ENCODE measurements around the gene EZH1. TPM values are rescaled to one million over a fixed set of nuclear protein-coding genes. Genes with fewer than 3 reads are reported as not detected.
A peak's percentile ranks its signal among the peaks of the same experiment; 100 is the strongest.

Gene EZH1
- total and polyA plus RNA-seq, 10 of the 15 experiments (the other 5 are each of a cell fraction or from before 2014, with no cell fraction given) = 6.1 to 43.3 (median 16.8) TPM

DNA sequence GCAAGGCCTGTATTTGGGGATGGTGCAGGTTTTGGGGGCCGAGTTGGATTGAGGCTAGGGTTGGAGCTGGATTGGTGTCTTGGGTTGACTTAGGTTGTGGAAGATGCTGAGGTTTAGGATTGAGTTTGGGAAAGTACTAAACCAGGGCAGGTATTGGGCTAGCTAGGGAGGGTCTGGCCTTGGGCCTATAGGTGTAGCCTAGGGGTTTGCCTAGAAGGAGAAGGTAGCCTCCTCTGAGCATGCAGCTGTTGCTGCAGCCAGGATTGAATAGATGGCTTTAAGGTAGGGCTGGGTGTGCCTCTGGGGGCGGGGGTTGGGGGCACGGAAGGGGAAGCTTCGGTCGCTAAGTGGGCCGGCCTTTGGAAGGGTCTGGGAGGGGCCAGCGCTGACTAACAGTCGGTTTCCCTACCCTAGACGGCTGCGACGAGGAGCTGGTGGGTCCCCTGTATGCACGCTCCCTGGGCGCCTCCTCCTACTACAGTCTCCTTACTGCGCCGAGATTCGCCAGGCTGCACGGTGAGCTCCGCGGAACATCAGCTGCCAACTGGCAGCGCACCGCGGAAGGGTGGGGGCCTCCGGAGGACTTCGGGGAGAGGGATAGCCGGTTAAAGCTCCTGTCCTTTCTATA is 61.3 kb downstream of the EZH1 start:
- ChIA-PET CTCF (interaction anchor here (0.6 to 3.3 kb wide), 16 partner anchors 10 to 325 kb away, joined by 3 to 32 read pairs (median 4); partner anchors contain the start of genes BECN1, PSMC3IP and VPS25), POLR2A (interaction anchor here (0.9 to 2.0 kb wide), 16 partner anchors 9 to 116 kb away, joined by 3 to 12 read pairs (median 6); partner anchors contain the start of genes RETREG3 and TUBG1), RAD21 (ENCODE audit: unreplicated experiment) (interaction anchor here (0.7 to 2.4 kb wide), 15 partner anchors 9 to 141 kb away, joined by 3 to 32 read pairs (median 6); partner anchors contain the start of genes BECN1, PSMC3IP and RAMP2), SMC1A (ENCODE audit: uncharacterized antibody, unreplicated experiment) (interaction anchor here (0.6 to 1.9 kb wide), 12 partner anchors 20 to 107 kb away, joined by 3 to 14 read pairs (median 6); partner anchors contain the start of genes PSMC3IP and RETREG3)
- Histone ChIP-seq H3K4me3 (peak overlapping the region; percentile 92), H3K9me3 (replicated peaks; ENCODE audit: control insufficient read depth, insufficient read depth, low read length) (no peaks in the 10 kb centered on the region; the same call in 2 of the 3 replicates), H3K79me2 (ENCODE audit: control insufficient read depth, insufficient read depth, low read length) (peaks cover 45% of the 10 kb centered on the region), H3K27me3 (replicated peaks in 1 of 2; ENCODE audit: control insufficient read depth in 2 of 2, insufficient read depth in 2 of 2, low read length in 1 of 2) (no peaks in the 10 kb centered on the region), H3K4me1 (ENCODE audit: control insufficient read depth, insufficient read depth, low read length) (peaks cover 14% of the 10 kb centered on the region), H3K27ac (ENCODE audit: control insufficient read depth, insufficient read depth) (peak overlapping the region; percentile 83), H3K9ac (ENCODE audit: control insufficient read depth, insufficient read depth, low read length) (peak overlapping the region; percentile 84), H3K4me2 (ENCODE audit: control insufficient read depth, insufficient read depth) (peak overlapping the region; percentile 91), H4K20me1 (ENCODE audit: control insufficient read depth, insufficient read depth) (no peaks in the 10 kb centered on the region), H2AFZ (ENCODE audit: control insufficient read depth, low read depth, low read length) (no peak overlapping the region), H3K36me3 (ENCODE audit: control insufficient read depth in 2 of 2, insufficient read depth in 2 of 2, low read length in 1 of 2) (peaks cover 3 to 11% of the 10 kb centered on the region in 2 experiments; a peak in 3 of 4 replicates)
- ATAC-seq (peak; percentile 13), DNase-seq (ENCODE audit: low read depth, low spot score) (no peak), FAIRE-seq (peak; percentile 23)
- no TSS peak for BruUV-seq (replicated peaks)
- WGBS (ENCODE audit: insufficient coverage, insufficient replicate concordance, low lambda C conversion rate, missing lambda C conversion rate) = 76% methylated on average over 24 of the region's 25 CpGs
- TF ChIP-seq GATAD2B (conservative IDR thresholded peaks at IDR 0.05; ENCODE audit: low read depth) (no peak), GABPA (IDR thresholded peaks at IDR 0.05; ENCODE audit: low read depth) (no peak), CBFB (IDR thresholded peaks at IDR 0.05; ENCODE audit: low read depth) (no peak), CBX3 (IDR thresholded peaks at IDR 0.05; ENCODE audit: borderline replicate concordance, low read depth) (no peak)
- intact Hi-C loops (cut with micrococcal nuclease; ENCODE audit: unreplicated experiment) (loop anchor here (5.0 kb wide), 1 partner anchor 79 kb away; the partner anchor contains the start of gene RAMP2), in situ Hi-C loops (cut with MboI) (no loop called here)

Measured in GM12878 (cell line).